ENCODE data around the gene MLLT11.
A peak's percentile ranks its signal among the peaks of the same experiment; 100 is the strongest.

Gene MLLT11, protein sequence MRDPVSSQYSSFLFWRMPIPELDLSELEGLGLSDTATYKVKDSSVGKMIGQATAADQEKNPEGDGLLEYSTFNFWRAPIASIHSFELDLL

DNA sequence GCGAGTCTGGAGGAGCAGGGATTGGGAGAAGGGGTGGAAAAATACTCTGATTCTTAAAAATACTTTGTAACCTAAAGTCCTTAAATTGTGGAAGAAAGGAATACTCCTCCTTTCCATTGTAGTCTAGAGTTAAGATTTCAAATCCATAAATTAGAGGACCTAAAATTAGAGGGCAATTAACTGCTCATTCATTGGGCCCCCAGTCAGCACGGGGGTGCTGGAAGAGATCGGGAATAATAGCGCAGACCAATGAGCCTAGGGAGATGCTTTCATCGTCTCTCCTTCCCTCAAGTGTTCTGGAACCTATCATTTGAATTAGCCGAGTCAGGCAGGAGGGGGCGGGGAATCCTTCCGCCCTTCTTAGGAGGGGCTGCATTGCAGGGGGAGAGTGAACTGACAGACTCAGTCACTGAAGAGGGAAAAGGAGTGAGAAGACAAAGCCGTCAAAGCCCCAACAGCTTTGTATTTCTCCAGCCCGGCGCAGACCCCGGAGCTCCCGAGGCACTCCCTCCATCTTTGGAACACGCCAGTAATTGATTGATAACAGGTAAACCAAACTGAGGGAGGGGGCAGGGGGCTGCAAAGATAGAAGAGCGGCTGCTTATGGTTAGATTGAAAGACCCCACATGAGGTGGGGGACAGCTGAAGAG lies at the start of gene MLLT11:
Gene MLLT11, plus strand, starts transcription at position 391 of the 650 bp plus-strand sequence. CDS start 6,828 bp downstream, outside the sequence.
- DNase-seq, result peak; percentile 82

DNA sequence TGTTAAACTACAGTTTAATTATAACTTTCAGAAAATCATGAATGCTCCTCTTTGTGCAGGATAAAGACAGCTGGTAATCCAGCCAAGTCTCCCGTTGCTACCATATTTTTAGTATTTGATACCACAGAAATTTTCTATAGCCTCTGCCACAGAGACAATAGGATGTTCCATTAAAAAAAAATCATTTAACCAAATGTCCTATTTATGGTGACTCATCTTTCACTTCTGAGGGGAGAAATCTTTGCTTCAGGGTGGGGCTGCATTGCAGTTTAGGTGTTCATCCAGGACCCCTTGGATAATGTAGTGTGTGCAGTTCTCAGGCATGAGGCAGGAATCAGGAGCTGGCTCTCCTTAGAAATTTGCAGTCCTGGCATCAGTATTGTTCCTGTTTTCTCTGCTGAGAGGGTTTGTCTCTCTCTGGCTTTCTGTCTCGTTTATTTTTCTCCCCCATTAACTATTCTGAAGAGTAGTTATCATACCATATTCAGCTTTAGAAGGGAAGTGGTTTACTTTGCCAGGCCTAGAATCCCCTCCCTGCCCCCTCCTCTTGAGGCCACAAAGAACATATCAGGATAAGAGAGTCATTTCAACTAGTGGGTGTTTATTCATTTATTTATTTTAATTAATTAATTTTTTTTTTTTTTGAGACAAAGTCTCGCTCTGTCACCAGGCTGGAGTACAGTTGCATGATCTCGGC lies 48.9 kb upstream of the MLLT11 start:
- DNase-seq, result no peak

DNA sequence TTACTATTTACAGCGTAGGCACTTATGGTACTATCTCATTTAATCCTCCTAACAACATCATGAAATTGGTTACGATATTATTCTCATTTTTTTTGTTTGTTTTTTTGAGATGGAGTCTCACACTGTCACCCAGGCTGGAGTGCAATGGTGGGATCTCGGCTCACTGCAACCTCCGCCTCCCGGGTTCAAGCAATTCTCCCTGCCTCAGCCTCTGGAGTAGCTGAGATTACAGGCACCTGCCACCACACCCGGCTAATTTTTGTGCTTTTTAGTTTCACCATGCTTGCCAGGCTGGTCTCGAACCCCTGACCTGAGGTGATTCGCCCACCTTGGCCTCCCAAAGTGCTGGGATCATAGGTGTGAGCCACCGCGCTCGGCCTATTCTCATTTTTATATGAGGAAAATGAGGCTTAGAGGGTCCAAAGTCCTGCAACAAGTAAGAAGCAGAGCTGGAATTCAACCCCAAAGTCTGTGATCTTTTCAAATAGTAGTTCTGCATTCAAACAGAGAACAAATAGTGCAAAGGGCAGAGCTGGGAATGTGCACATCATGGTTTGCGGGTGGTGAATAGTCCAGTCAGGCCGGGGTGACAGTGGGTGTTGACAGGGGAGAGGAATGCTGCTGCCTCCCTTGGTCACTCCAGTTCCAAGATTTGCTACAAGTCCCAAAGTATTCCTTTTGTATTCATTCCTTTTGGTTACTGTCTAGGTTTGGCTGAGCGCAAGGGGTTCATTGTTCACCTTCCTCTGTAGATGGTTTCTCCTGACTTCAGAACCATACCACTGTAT lies 47.3 kb upstream of the MLLT11 start:
- no peak for DNase-seq

DNA sequence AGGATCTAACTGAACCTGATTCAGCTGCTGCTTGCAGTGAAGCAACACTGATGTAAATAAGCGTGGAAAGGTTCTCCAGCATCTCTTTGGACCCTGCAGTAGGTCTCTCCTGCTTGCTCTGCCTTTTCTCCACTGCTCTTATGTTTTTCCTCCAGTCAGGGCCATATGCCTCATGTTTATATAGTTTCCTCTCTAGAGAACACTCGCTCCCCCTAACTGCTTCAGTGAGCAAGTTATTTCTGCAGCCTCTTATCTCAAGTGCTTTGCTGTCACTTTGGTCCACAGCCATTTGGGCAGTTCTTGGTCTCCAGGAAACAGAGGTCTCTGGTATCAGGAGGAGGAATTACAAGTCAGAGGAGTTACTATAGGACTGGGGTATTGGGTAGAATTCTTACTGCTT lies 46.7 kb upstream of the MLLT11 start:
- DNase-seq, result no peak

DNA sequence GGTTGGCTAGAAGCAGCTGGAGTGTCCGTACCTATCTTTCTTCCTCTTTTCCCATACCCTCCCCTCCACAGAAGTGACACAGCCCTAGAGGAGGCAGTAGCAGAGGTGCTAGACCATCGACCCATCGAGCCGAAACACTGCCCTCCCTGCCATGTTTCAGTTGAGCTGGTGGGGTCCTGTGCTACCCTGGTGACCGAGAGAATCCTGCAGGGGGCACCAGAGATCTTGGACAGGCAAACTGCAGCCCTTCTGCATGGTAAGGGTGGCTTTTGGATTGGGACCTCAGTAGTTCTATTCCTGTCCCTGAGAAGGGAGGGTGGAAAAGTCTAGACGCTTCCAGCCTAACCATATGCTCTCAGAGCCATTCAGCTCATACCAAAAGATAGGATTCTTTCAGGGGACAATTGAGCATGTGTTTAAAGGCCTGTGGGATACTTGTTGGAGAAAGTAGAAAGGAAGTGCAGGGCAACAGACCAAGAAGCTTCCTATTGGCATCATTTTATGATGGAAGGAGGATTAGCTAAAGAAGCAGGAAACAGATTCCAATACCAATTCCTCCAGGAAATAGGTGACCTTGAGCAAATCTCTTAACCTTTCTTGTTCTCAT lies 35.6 kb upstream of the MLLT11 start:
- DNase-seq, result peak; percentile 59

DNA sequence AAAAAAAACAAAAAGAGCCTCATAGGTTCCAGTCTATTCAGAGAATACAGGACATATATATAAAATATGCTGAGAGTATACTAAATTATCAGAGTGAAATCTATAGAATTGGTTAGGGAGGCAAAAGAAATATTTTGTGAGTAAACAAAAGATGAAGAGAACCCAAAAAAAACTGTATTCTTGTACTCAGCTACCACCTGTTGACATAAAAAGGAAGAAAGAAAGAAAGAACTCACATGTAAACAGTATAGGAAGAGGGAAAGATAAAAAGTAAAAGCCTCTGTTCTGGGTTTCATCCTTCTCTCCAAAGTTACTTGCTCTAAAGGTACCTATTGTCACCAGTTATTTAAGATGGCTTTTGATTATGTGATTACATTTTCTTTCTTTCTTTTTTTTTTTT lies 33.7 kb upstream of the MLLT11 start:
- DNase-seq, result no peak

DNA sequence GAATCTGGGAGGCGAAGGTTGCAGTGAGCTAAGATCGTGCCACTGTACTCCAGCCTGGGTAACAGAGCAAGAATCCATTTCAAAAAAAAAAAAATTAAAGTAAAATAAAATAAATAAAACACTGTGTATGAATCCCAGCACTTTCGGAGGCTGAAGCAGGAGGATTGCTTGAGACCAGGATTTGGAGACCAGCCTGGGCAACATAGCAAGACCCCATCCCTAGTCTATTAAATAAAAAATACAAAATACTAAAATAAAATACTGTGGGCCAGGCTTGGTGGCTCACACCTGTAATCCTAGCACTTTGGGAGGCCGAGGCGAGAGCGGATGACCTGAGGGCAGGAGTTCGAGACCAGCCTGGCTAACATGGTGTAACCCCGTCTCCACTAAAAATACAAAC lies 28.0 kb upstream of the MLLT11 start:
- no peak for DNase-seq

DNA sequence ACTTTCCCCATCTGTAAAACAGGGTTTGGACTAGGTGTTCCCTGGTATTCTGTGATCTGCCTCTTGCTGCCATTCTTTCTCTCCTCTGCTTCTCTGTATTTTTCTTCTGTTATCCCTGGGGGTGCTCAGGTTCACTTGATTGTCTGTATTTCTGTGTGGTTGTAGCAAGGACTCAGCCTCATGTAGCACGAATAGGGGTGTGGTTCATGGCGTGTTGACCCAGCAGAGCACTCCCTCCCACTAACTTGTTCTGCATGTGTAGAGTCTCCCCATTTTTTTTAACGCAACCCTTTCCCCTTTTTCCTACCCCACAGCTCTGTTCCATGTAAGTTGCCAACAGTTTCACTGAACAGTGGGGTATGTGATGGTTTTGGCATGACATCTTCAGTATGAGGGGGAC lies 25.0 kb upstream of the MLLT11 start:
- no peak for DNase-seq

DNA sequence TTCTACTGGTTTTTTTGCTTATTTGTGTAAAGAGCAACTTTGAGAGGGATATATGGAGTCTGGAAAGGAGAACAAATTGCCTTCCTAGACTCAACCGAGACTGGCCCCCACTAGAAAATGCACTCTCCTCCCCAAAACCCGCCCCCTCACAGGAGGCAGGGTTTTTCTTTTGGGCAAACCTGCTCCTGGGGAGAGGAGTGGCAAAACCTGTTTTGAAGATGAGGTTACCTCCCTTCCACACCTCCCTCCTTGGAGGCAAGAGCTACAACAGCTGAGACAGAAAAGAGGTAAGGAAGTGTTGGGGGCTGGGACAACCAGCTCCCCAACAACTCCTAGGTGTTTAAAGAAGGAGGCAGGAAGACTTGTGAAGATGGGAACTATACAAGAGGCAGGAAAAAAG lies 23.8 kb upstream of the MLLT11 start, which contains the start of gene BNIPL:
Gene BNIPL, plus strand, starts transcription at position 231 of the 400 bp plus-strand sequence. Its CDS starts 140 bp downstream, at position 371.
- DNase-seq, result no peak

DNA sequence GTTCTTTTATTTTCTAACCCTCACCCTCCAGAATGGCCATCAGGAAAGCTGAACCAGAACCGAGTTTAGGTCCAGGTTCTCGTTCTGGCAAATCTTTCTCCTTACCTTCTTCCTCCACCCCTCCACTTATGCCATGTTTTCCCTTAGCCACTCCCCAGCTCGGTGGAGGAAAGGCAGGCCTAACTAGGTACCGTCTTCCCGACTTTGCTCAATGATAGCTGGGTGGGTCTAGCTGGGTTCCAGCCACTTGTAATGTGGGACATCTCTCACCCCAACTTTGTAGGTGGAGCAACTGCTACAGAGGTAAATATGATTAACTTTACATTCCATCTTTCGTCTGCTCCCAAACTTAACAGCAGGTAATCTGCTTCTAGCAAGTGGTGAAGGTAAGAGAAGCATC lies 23.2 kb upstream of the MLLT11 start:
- DNase-seq, result no peak

DNA sequence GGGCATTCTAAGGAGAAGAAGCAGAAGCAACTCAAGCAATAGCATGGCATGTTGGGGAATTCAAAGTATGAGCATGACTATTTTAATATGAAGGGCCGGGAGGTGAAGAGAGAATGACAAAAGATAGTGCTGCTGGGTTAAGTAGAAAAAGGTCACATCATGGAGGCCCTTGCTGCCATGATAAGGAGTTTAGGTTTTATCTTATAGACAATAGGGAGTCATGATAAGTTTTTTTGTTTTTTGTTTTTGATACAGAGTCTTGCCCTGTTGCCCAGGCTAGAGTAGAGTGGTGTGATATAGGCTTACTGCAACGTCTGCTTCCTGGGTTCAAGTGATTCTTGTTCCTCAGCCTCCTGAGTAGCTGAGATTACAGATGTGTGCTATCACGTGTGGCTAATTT lies 20.7 kb upstream of the MLLT11 start:
- DNase-seq, result no peak

DNA sequence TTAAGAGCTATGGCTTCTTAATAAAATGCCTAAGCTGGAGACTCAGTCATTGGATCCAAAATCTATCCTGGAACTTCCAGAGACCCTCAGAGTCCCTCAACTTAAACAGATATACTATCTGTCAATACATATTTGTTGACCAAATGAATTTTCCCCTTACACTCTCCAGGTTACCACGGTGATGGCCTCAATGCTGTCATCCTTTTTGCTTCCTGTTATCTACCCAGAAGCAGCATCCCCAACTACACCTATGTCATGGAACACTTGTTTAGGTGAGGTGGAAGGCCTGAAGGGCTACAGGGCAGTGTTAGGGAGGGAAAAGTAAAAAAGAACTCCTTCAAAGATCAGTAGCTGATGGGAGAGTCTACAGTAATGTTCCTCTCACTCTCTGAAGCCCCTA lies 17.0 kb upstream of the MLLT11 start:
- no peak for DNase-seq

DNA sequence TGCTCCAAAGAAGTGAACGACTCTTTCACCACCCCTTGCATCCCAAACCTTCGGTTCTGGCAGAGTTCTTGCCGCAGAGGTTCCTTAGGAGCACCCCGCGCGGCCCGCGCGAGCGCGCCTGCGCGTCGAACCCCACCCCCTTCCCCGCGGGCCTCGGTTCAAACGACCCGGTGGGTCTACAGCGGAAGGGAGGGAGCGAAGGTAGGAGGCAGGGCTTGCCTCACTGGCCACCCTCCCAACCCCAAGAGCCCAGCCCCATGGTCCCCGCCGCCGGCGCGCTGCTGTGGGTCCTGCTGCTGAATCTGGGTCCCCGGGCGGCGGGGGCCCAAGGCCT lies 12.6 kb upstream of the MLLT11 start, which contains the start of gene C1orf56:
Gene C1orf56, plus strand, starts transcription at position 161 of the 334 bp plus-strand sequence. Its CDS starts 97 bp downstream, at position 258.
- DNase-seq, result peak; percentile 74

DNA sequence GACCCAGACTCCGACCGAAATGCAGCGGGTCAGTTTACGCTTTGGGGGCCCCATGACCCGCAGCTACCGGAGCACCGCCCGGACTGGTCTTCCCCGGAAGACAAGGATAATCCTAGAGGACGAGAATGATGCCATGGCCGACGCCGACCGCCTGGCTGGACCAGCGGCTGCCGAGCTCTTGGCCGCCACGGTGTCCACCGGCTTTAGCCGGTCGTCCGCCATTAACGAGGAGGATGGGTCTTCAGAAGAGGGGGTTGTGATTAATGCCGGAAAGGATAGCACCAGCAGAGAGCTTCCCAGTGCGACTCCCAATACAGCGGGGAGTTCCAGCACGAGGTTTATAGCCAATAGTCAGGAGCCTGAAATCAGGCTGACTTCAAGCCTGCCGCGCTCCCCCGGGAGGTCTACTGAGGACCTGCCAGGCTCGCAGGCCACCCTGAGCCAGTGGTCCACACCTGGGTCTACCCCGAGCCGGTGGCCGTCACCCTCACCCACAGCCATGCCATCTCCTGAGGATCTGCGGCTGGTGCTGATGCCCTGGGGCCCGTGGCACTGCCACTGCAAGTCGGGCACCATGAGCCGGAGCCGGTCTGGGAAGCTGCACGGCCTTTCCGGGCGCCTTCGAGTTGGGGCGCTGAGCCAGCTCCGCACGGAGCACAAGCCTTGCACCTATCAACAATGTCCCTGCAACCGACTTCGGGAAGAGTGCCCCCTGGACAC lies 12.1 kb upstream of the MLLT11 start:
- DNase-seq, result peak; percentile 62

DNA sequence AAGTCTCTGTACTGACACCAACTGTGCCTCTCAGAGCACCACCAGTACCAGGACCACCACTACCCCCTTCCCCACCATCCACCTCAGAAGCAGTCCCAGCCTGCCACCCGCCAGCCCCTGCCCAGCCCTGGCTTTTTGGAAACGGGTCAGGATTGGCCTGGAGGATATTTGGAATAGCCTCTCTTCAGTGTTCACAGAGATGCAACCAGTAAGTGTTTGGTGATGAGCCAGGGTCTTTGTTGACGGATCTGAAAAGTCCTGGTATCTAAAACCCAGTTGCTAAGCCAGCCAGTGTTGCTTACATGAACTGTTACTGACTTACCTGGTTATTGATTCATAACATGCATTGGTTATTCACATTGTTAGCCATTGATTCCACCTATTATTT lies 11.6 kb upstream of the MLLT11 start:
- no peak for DNase-seq

DNA sequence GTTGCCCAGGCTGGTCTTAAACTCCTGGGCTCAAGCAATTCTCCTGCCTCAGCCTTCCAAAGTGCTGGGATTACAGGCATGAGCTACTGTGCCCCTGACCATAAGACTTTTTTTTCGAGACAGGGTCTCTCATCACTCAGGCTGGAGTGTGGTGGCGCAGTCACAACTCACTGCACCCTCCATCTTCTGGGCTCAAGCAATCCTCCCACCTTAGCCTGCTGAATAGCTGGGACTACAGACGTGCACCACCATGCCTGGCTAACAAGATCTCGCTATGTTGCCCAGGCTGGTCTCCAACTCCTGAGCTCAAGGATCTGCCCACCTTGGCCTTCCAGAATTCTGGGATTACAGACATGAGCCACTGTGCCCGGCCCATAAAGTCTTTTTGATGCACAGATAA lies 10.7 kb upstream of the MLLT11 start:
- no peak for DNase-seq

DNA sequence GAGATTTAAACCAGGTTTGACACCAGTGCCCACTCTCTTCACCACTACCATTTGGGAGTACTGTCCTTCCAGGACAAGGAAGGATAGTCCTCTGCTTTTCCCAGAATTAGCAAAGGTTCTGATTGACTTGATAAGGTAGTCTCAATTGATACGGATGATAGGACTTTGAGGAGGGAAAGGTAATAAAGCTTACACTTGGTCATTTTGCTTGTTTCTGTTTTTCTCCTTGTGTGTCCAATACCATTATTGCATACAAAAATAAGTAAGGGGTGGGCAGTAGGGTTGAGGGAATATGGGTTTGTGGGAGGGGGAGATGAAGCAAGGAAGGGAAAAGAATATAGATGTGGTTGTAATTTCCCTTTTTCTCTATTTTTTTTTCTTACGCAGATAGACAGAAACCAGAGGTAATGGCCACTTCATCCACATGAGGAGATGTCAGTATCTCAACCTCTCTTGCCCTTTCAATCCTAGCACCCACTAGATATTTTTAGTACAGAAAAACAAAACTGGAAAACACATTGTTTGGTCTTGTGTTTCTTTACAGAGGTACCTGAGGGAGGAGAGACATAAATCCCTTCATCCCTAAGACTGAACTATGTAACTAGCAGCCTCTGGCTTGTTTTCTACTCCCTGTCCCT lies 10.0 kb upstream of the MLLT11 start:
- DNase-seq, result no peak

DNA sequence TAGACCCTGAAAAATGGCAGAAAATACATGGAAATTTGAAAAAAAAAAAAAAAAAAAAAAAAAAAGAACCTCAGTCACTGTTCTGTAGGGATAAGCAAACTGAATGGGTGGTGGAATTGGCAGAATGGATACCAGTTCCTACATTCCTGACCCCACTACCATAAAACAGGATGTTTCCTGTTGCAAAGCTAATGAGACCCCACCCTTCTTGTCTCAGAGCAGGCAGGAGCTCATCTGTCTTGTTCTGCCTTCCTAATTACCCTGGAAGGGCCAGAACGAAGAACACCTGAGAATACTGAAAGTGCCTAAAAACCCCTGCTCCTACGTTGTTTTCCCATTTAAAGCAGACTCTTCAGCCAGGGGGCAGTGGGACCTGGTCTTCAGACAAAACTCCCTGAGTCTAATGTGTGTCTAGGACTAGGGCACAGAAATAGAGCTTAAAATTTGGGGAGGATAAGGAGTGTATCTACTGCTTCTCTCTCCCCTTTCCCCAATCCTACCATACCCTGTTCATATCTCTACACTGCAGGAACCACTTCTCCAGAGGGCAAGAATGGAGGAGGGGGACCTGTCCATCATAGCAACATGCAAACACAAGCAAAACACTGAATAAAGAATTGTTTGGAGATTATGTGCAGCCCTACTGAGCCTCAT lies 8.7 kb upstream of the MLLT11 start:
- DNase-seq, result no peak

DNA sequence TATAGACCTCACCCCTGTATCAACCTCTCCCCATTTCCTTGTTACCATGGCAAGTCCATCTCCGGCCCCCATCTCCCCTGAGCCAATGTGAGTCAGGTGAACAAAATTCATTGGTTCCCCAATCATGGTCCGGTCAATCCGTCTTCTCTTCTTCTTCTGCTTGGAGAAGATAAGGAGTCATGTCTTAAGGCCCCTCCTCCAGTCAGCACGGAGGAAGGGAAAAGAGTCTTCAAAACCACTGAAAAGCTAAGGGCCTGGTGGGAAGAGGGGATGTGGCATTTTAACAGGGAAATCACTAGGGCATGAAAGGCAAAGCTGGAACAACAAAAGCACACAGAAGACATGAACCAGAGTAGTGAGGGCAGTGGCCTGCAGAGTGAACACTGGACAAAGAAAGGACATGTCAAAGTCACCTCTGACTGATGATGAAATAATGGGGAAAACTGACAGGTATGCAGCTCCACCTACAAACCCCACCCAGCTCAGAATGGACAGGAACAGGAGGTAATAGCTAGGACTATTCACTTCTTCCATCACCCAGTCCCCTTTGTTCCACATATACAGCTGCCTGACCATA lies 5.1 kb upstream of the MLLT11 start:
- DNase-seq, result no peak

DNA sequence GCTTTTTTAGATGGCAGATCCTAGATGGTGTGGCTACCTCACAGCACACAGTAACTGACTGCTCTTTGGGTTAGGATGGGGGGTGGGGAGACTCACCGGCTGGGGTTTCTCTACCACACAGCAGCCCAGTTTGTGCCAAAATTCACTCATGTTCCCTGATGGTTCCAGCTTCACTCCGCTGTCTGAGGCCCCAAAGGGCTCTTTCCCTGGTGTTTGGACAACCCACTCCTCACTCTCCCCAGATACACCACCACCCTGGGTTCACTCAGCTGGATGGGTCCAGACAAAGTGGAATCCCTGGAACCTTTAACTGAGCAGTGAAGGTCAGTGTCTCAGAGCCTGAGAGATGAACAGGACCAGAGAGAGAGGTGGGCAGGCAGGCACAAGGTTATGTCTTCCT lies 4.6 kb upstream of the MLLT11 start:
- DNase-seq, result no peak

DNA sequence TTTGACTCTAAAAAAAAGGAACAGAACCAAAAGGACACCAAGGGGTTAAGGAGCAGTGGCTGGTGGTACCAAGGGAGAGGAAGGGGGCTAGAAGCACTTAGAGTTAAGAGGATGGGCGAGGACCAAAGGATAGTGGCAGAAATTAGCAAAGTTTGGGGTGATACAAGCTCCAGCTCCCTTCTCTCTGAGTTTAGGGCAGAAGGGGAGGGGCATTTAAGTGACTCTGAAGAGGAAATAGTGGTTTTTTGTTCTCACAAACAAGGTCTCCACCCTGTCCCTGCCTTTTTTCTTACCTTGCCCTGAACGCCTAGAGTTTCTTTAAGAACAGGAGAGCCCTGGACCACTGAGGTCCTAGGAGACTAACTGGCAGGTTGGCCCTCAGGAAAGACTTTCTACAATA lies 4.0 kb upstream of the MLLT11 start:
- no peak for DNase-seq
